Brain microvascular endothelial cell (primary cell): ENCODE results near the gene KRTAP2-1.

ENCODE experiments used
- DNase-seq: peaks from one replicate; pipeline ENCODE4 v3.0.0-alpha.2; 2020
- H3K27ac ChIP-seq: fragments of 250-450 bp; sonication (Bioruptor Pico); 2 replicates; pipeline ENCODE4 v1.5.1; 2020; ENCODE audit warnings: mild to moderate bottlenecking, moderate library complexity
- H3K27me3 ChIP-seq: fragments of 250-450 bp; sonication (Bioruptor Pico); replicated peaks from 2 replicates; pipeline ENCODE4 v1.5.1; 2020; ENCODE audit warnings: mild to moderate bottlenecking
- H3K36me3 ChIP-seq: fragments of 250-450 bp; sonication (Bioruptor Pico); replicated peaks from 2 replicates; pipeline ENCODE4 v1.5.1; 2020; ENCODE audit warnings: mild to moderate bottlenecking
- H3K4me3 ChIP-seq: 2 replicates; pipeline ENCODE4 v1.5.1; 2011; ENCODE audit warnings: low read depth, mild to moderate bottlenecking, control low read depth, low read length, moderate library complexity
- CTCF ChIP-seq: IDR thresholded peaks from 2 replicates; pipeline ENCODE4 v1.5.1; 2011; ENCODE audit warnings: low read depth, mild to moderate bottlenecking, moderate library complexity, low read length, control low read depth, inconsistent platforms; ENCODE audit errors: missing control alignments
- in situ Hi-C: cut with HindIII; loops from 2 replicates; pipeline ENCODE4 v1.10.0; 2017; ENCODE audit warnings: low sequenced_read_pairs, low pct_ligation_motif_present

Gene KRTAP2-1

GRCh38 chr17:41026715-41027471, 20.2 kb downstream of the KRTAP2-1 start, which contains the start of gene KRTAP1-5:
Gene KRTAP1-5, minus strand, starts transcription at chr17:41027208. Its CDS starts 53 bp downstream, at chr17:41027155.
- DNase-seq = peak; percentile 10
- Histone ChIP-seq H3K4me3 (no peak within 1 kb of the TSS), H3K36me3 (no peaks in the 10 kb centered on the region), H3K27me3 (no peaks in the 10 kb centered on the region), H3K27ac (no peak within 1 kb of the TSS)
- no peak for TF ChIP-seq CTCF
- in situ Hi-C loops = no loop called here

GRCh38 chr17:41024697-41025096, 22.4 kb downstream of the KRTAP2-1 start:
- no peak for TF ChIP-seq CTCF
- peak; percentile 7 for DNase-seq
- in situ Hi-C loops = no loop called here
- Histone ChIP-seq H3K36me3 (no peaks in the 10 kb centered on the region), H3K4me3 (no peak overlapping the region), H3K27me3 (no peaks in the 10 kb centered on the region), H3K27ac (no peak overlapping the region)

- no peak for DNase-seq
- TF ChIP-seq CTCF = no peak
- H3K4me3 ChIP-seq = no peak overlapping the region
- in situ Hi-C loops = no loop called here
- H3K27me3 ChIP-seq = no peaks in the 10 kb centered on the region
- H3K27ac ChIP-seq = no peak overlapping the region
- no peaks in the 10 kb centered on the region for H3K36me3 ChIP-seq
Observed at GRCh38 chr17:41020336-41020735, 26.8 kb downstream of the KRTAP2-1 start.

- no peak for TF ChIP-seq CTCF
- no peak for DNase-seq
- in situ Hi-C loops = no loop called here
- Histone ChIP-seq H3K36me3 (no peaks in the 10 kb centered on the region), H3K27me3 (no peaks in the 10 kb centered on the region), H3K4me3 (no peak overlapping the region), H3K27ac (no peak overlapping the region)
Observed at GRCh38 chr17:41019415-41019814, 27.7 kb downstream of the KRTAP2-1 start.

GRCh38 chr17:41018541-41018940, 28.6 kb downstream of the KRTAP2-1 start:
- Histone ChIP-seq H3K27ac (no peak overlapping the region), H3K36me3 (no peaks in the 10 kb centered on the region), H3K27me3 (no peaks in the 10 kb centered on the region), H3K4me3 (no peak overlapping the region)
- in situ Hi-C loops = no loop called here
- no peak for DNase-seq
- no peak for TF ChIP-seq CTCF
